ENCODE measurements around the gene PRUNE2.
"Not testable (repeated sequence)": the region's sequence is repeated elsewhere in the genome, so short reads cannot be mapped to it uniquely, and the experiment has no call there.

The PRUNE2 gene

DNA sequence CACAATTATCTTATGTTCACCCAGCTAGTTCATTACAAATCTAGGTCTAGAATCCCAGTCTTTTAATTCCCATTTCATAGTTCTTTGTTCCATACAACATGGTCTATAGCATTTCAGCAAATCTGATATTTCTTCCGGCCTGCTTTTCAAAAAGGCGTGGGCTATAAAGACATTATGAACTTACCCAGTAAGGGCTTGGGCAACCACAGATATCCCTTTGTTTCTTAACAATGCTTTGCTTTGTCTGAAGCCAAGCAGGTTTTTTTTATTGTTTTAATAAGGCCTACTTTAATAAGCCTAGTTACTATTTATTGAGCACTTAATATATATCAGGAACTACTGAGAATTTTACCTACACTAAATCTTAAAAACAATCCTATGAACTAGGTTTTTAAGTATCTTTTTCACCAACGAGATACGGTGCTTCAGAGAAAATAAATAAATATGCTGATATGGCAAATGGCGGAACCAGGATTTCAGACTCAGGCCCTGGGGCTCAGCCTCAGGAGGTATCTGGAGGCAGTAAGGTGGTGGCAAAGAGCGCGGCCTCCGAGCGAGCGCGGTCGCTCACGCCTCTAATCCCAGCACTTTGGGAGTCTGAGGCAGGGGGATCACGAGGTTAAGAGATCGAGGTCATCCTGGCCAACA is 112.0 kb downstream of the PRUNE2 start:
- no peak for DNase-seq

DNA sequence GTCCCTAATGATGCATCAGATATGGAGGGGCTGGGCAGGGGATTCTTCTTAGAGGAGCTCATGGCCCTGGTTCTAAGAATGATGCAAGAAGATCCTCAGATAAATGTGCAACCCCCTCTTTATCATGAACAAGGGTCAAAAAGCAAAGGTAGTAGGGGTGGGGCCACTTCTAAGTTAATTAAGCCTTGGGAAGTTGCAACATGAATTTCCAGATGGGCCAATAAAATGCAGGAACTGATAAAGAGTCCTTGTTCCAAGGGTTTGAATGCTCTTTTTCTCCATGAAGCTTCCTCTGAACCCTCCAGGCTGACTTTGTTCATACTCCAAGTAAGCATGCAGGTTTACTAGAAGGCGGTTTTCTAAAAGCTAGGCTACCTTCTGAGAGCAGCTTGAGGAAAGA is 116.1 kb downstream of the PRUNE2 start:
- no peak for DNase-seq

GRCh38 chr9:76787677-76788076 is 118.2 kb downstream of the PRUNE2 start:
- no peak for DNase-seq

- DNase-seq = no peak
Observed at GRCh38 chr9:76785501-76785900, 120.4 kb downstream of the PRUNE2 start.

DNA sequence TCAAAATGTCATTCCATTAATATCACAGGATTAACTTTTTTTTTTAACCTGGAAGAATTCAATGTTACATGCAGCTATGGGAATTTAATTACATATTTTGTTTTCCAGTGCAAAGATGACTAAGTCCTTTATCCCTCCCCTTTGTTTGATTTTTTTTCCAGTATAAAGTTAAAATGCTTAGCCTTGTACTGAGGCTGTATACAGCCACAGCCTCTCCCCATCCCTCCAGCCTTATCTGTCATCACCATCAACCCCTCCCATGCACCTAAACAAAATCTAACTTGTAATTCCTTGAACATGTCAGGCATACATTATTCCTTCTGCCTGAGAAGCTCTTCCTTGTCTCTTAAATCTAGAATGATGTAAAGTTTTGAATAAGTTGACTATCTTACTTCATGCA is 121.0 kb downstream of the PRUNE2 start:
- no peak for DNase-seq

DNA sequence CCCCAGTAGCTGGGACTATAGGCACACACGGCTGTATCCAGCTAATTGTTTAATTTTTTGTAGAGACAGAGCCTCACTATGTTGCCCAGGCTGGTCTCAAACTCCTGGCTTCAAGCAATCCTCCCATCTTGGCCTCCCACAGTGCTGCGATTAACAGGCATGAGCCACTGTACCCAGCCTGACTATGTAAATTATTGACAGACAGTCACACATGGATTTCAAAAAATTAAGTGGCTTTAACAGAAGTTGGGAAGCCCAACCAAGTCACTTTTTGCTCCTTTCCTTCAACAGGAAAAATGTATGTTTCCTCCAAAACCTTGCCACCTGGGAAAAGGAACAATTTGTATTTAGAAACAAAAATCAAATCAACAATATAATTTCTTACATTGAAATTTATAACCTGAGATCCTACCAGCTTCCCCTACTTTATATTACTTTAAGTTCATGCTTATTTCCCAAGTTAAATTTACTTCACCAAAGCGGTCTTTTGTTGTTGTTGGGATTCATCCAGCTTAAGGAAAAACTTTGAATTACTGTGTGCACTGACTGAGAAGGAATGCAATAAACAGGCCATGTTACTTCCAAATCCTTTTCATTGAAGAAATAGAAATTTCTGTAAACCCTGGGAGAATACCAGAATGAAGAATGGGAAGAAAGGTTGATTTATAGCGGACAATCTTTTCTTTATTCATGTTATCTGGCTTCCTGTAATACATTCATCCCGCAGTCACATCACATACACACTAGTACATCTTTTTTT is 133.0 kb downstream of the PRUNE2 start:
- no peak for DNase-seq

GRCh38 chr9:76766126-76766525 is 139.8 kb downstream of the PRUNE2 start:
- DNase-seq = no peak

DNA sequence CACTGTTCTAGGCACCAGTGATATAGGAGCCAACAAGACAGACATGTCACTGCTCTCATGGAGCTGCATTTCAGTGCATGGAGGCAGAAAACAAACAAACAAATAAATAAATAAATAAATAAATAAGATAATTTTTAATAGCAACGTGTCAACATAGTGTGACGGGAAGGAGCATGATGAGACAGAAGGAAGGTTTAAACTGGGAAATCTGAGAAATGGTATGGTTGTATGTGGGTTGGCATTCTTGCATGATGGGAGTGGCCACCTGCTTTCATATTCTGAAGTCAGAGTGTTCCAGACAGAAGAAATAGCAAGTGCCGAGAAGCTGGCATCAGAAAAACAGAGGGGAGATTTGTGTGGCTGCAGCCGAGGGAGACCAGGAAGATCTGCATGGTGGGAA is 141.8 kb downstream of the PRUNE2 start, which contains the start of gene PCA3:
Gene PCA3, plus strand, starts transcription at position 301 of the 400 bp plus-strand sequence.
- DNase-seq = no peak

DNA sequence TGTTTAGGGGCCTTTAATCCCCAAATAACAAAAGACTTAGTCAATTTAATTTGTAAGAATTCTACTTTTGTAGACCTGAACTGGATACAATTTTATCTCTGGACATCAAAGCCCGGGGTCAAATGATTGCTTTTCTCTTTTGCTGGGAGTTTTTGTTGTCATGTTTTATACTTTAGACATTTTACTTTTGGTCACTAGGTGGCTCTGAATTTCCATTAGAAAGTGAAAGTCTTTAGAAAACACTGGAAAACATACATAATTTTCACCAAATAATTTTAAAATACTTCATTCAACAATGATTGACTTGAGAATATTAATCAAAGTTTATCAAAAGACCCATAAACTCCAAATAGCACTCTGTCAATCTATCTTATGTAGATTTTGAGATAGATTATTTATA is 144.5 kb downstream of the PRUNE2 start:
- DNase-seq = no peak

- DNase-seq = no peak
Observed at GRCh38 chr9:76759732-76760131, 146.2 kb downstream of the PRUNE2 start.

- DNase-seq = no peak
Observed at GRCh38 chr9:76758476-76758875, 147.4 kb downstream of the PRUNE2 start.

- DNase-seq = no peak
Observed at GRCh38 chr9:76756941-76757673, 148.8 kb downstream of the PRUNE2 start.

DNA sequence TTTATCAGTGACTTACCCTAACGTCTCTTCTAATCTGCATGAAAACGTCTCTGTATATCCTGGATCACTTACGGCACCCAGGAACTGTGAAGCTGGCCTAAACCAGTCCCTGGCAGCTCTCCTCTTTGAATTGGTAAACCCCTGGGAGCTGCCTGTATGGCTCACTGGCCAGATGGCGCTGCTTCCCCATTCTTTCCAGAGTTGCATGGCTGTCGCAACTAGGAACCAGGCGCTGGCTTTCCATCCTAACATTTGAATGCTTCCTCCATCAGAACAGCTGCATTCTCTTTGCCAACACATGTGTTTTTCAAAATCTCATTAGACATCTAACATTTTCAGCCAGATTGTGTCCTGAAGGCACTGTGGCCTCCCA is 149.7 kb downstream of the PRUNE2 start:
- no peak for DNase-seq

GRCh38 chr9:76751001-76751400 is 154.9 kb downstream of the PRUNE2 start:
- no peak for DNase-seq

DNA sequence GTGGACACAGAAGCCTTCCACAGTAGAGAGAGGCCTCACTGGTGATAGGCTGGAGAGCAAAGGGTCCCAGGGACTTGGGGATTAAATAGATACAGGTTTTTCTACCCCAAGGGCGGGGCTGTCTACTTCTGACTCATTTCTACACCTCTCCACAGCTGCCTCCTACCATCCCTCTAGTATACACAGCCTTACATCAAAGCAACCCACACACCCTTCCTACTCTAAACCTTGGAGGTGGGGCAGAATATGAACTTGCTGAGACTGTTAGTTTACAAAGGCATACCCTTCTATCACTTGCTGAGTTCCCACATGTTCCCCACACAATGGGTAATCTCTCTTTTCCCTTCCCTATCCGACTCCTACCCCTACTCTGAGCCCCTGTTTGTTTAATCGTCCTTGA is 161.6 kb downstream of the PRUNE2 start:
- no peak for DNase-seq

DNA sequence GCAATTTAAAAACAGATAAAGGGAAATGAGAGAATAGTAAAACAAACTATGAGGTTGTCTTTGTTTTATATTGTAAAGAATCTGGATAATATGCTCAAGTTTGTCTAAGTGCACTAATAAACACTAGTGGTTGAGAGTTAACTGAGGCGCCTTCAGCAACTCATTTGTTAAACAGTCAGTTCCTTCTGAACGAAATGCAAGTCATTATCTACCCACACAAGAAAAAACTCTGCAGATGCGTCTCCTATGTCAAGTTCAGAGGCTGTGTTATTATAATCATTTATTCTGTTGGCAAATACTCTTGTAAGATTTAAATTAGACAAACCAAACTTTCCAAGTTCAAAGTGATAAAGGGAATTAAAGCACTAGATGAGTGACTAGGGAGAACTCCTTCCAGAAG is 162.0 kb downstream of the PRUNE2 start:
- DNase-seq = no peak

DNA sequence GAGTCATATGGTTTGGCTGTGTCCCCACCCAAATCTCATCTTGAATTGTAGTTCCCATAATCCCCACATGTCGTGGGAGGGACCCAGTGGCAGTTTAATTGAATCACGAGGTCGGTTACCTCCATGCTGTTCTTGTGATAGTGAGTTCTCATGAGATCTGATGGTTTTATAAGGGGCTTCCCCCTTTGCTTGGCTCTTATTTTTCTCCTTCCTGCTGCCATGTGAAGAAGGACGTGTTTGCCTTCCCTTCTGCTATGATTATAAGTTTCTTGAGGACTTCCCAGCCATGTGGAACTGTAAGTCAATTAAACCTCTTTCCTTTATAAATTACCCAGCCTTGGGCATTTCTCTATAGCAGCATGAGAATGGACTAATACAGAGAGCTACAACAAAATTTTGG is 163.0 kb downstream of the PRUNE2 start:
- DNase-seq = not testable (repeated sequence)

GRCh38 chr9:76741524-76741923 is 164.4 kb downstream of the PRUNE2 start:
- DNase-seq = no peak

GRCh38 chr9:76738402-76738801 is 167.5 kb downstream of the PRUNE2 start:
- DNase-seq = no peak

DNA sequence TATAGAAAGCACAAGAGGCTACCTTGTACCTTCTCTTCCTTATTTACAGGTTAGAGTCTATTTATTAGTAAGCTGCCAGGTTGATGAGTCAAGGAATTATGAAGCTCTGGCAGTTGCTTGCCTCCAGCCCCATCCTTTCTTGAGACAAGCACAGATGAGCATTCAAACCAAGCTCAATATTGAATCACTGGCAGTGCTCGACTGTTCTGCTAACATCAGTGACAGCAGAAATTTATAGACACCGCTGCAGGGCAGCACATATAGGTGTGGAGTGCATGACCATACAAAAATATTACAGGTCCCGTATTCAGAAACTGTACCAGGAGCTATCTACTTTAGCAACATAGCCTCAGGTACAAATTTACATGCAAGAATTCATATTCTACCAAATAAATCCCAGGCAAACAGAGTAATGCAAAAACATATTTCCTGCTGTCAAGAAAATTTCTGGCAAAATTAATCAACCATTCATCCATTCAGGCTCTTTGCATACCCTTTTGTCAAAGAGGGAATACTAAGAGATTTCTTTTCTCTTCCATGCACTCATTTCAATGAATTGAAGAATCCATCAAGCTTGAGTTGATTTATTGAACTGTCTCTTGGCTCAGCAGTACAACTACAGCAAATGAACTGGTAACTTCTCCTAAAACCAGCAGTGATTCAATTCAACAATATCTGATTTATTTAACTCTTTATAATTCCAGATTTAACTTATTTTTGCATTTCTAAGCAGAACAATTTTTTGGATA is 168.6 kb downstream of the PRUNE2 start:
- DNase-seq = no peak

- DNase-seq = no peak
Observed at GRCh38 chr9:76734716-76735115, 171.2 kb downstream of the PRUNE2 start.

GRCh38 chr9:76733096-76733495 is 172.8 kb downstream of the PRUNE2 start:
- no peak for DNase-seq

DNA sequence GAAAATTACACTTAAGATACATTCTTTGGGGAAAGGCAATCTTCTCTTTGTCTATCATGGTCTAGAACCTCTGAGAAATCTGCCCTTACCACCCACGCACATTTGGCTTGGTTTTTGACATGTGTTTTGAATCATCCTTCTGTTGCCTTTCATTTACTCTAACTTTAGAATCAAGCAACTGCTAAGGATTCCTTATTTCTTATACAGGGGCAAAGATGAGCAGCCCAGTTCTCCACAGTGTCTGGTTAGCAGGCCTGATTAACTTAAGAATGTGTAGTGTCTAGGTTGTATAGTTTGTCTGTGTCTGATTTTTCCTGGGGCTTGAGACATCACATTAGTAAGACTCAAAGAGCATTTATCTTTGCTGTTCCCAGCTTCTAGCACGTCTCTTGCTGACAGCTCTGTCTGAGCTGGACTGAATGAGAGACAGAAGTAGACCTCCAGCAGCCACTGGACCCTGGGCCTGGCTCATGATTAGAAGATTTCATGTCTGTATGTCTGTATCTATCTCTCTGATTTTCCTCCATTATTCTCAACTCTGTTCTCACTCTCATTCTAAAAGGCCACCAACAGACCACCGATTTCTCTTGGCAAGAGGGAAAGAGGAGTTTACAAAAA is 173.5 kb downstream of the PRUNE2 start:
- DNase-seq = no peak

Measured in activated CD4-positive, alpha-beta T cell treated with anti-CD3 and anti-CD28 coated beads, Interleukin-10, Interleukin-2, amounts not matched to agents 100 ng/mL and 50 ng/mL, durations not matched to agents 16 hours and 8 hours (primary cell).